Common myeloid progenitor, CD34-positive (primary cell): ENCODE data around the gene OPCML.

ENCODE experiments used
- CTCF ChIA-PET: fragments of 350-600 bp; sonication (Branson Sonifier 250); formaldehyde crosslinking; loops from one replicate; lab custom pipeline; 2021; ENCODE audit warnings: antibody characterized with exemption; lab: Charles Lee
- POLR2A ChIA-PET: fragments of 350-600 bp; sonication (Branson Sonifier 250); formaldehyde crosslinking; loops from one replicate; lab custom pipeline; 2021; ENCODE audit warnings: antibody characterized with exemption; lab: Charles Lee
- DNase-seq, 3 donors: peaks; one replicate each; pipeline versions ENCODE4 v3.0.0 to v3.0.0-alpha.2; 2013
- H3K27ac ChIP-seq, 2 experiments: 1 replicate in 1 of 2; 2 replicates in 1 of 2; pipeline ENCODE4 v1.7.0; 2013; ENCODE audit warnings: inconsistent platforms in 2 of 2, low read length in 2 of 2, mild to moderate bottlenecking in 2 of 2, low read depth in 1 of 2, moderate library complexity in 1 of 2; ENCODE audit not compliant: severe bottlenecking in 2 of 2, insufficient read depth in 1 of 2, poor library complexity in 1 of 2
- H3K27me3 ChIP-seq, 5 experiments: replicated peaks in 2 of 5; 1 replicate in 3 of 5; 2 replicates in 2 of 5; pipeline versions ENCODE4 v1.6.1 to v1.7.0; 2013; ENCODE audit warnings: low read length in 4 of 5, mild to moderate bottlenecking in 2 of 5, moderate library complexity in 2 of 5, inconsistent platforms in 1 of 5; ENCODE audit not compliant: insufficient read depth in 5 of 5, control insufficient read depth in 4 of 5
- H3K36me3 ChIP-seq, 4 experiments: 1 replicate in 2 of 4; 2 replicates in 2 of 4; pipeline versions ENCODE4 v1.6.1 to v1.7.0; 2013; ENCODE audit warnings: low read length in 3 of 4, control low read depth in 1 of 4, mild to moderate bottlenecking in 1 of 4; ENCODE audit not compliant: control insufficient read depth in 4 of 4, insufficient read depth in 4 of 4
- H3K4me1 ChIP-seq, 4 experiments: 1 replicate in 3 of 4; 2 replicates in 1 of 4; pipeline versions ENCODE4 v1.6.1 to v1.7.1; 2013; ENCODE audit warnings: low read length in 3 of 4, mild to moderate bottlenecking in 3 of 4, control low read depth in 1 of 4, inconsistent platforms in 1 of 4, moderate library complexity in 1 of 4; ENCODE audit not compliant: control insufficient read depth in 4 of 4, insufficient read depth in 4 of 4; ENCODE audit errors: control extremely low read depth in 1 of 4
- H3K4me3 ChIP-seq, 7 experiments: 1 replicate in 4 of 7; 2 replicates in 3 of 7; pipeline versions ENCODE4 v1.5.1 to v1.7.0; 2013; ENCODE audit warnings: mild to moderate bottlenecking in 7 of 7, low read length in 6 of 7, moderate library complexity in 6 of 7, inconsistent platforms in 2 of 7, low read depth in 2 of 7, control low read depth in 1 of 7; ENCODE audit not compliant: insufficient read depth in 4 of 7, control insufficient read depth in 1 of 7; ENCODE audit errors: extremely low read depth in 1 of 7
- H3K9me3 ChIP-seq, 5 experiments: 1 replicate in 4 of 5; 2 replicates in 1 of 5; pipeline versions ENCODE4 v1.6.1 to v1.7.1; 2013; ENCODE audit warnings: low read length in 4 of 5, mild to moderate bottlenecking in 2 of 5, inconsistent platforms in 1 of 5, low read depth in 1 of 5, moderate library complexity in 1 of 5; ENCODE audit not compliant: control insufficient read depth in 4 of 5, insufficient read depth in 2 of 5; ENCODE audit errors: control extremely low read depth in 1 of 5
- WGBS: methylation state at CpG from one replicate; pipeline ENCODE4 v1.1.5; 2013; ENCODE audit not compliant: insufficient coverage; 5-methylcytosine and 5-hydroxymethylcytosine counted together

OPCML gene

DNA sequence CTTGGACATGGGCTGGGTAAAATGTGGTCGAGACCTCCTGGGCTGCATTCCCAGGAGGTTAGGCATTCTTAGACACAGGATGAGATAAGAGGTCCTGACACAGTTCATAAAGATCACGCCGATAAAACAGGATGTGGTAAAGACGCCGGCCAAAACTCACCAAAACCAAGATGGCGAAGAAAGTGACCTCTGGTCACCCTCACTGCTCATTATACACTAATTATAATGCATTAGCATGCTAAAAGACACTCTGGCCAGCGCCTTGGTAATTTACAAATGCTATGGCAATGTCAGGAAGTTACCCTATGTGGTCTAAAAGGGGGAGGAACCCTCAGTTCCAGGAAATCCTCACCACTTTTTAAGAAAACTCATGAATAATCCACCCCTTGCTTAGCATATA, 983.3 kb downstream of the OPCML start:
- WGBS: 55% methylated on average over 7 of the region's 7 CpGs
- no peaks in the 10 kb centered on the region for H3K27me3 ChIP-seq
- POLR2A ChIA-PET: no interaction called here

DNA sequence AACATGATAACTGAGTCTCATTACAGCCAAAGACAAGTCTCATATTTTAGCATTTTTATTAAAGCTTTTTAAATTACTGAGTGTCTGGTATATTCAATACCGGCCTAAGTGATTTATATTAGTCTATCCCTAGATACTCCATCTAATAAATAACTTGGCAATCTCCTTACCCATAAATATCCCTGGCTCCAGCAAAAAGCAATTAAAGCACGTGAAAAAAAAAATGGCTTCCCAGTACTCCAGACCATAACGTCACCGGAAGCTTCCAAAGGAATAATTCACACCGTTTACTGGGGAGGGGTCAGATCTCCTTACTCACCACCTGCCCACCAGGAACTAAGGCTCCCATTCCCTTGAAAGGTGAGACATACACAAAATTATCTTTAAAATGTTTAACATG, 988.3 kb downstream of the OPCML start:
- no peaks in the 10 kb centered on the region for H3K36me3 ChIP-seq
- no peak overlapping the region for H3K4me3 ChIP-seq
- CTCF ChIA-PET: interaction anchor here (1.0 kb wide), 1 partner anchor 9 kb away, joined by 3 read pairs; no protein-coding TSS in a partner anchor
- DNase-seq: no peak
- H3K4me1 ChIP-seq: no peaks in the 10 kb centered on the region
- WGBS: 97% methylated on average over 4 of the region's 5 CpGs
- no peaks in the 10 kb centered on the region for H3K27me3 ChIP-seq
- H3K27ac ChIP-seq: no peak overlapping the region
- POLR2A ChIA-PET: no interaction called here
- H3K9me3 ChIP-seq: no peaks in the 10 kb centered on the region

More for the DNA sequence above, 983.3 kb downstream of the OPCML start:
- Histone ChIP-seq H3K4me1 (no peaks in the 10 kb centered on the region), H3K27ac (no peak overlapping the region), H3K36me3 (no peaks in the 10 kb centered on the region), H3K4me3 (no peak overlapping the region), H3K9me3 (peaks cover 0 to 3% (median 0%) of the 10 kb centered on the region in 5 experiments)
- CTCF ChIA-PET: no interaction called here
- no peak for DNase-seq

DNA sequence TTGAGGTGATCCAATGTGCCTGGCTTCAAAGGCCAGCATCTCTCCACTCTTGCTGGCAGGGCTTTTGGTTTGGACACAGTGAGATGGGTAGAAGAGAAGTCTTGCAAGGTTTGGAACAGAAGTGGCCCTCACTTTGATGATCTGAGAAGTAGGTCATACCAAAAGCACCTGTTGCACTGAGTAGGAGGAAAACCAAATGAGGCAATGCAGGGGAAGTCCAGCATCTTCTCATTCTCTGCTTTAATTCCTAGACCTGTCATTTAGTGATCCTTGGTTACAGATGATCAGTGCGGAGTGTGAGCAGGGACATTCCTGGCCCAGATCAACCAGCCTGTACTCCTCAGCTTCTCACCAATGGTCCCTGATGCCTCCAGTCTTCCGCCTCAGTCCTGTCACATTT, 990.5 kb downstream of the OPCML start:
- ChIA-PET POLR2A (no interaction called here), CTCF (no interaction called here)
- Histone ChIP-seq H3K27ac (no peak overlapping the region), H3K4me1 (no peaks in the 10 kb centered on the region), H3K27me3 (no peaks in the 10 kb centered on the region), H3K4me3 (no peak overlapping the region), H3K36me3 (no peaks in the 10 kb centered on the region), H3K9me3 (no peaks in the 10 kb centered on the region)
- 100% methylated on average over 2 of the region's 2 CpGs for WGBS
- no peak for DNase-seq

DNA sequence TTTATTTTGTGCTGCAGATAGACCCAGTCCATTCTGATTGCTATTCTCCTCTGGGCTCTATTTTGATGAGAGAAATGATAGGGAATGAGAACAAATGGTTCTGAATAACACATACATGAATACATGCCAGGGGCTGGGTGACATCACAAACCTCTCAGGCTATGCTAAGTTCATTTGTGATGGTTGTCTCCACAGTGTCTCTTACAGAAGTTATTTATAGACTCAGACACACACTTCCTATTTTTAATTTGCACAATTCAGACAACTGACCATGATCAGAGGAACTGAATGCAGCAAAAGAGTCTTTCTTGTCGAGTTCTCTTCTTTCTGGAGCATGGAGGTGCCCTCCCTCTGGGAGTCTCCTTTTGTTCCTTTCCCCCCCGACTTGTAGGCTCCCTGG, 991.7 kb downstream of the OPCML start:
- CTCF ChIA-PET: no interaction called here
- Histone ChIP-seq H3K27ac (no peak overlapping the region), H3K4me1 (no peaks in the 10 kb centered on the region), H3K4me3 (no peak overlapping the region), H3K36me3 (no peaks in the 10 kb centered on the region), H3K9me3 (no peaks in the 10 kb centered on the region), H3K27me3 (no peaks in the 10 kb centered on the region)
- 27% methylated on average over 2 of the region's 2 CpGs for WGBS
- POLR2A ChIA-PET: no interaction called here
- DNase-seq: no peak

DNA sequence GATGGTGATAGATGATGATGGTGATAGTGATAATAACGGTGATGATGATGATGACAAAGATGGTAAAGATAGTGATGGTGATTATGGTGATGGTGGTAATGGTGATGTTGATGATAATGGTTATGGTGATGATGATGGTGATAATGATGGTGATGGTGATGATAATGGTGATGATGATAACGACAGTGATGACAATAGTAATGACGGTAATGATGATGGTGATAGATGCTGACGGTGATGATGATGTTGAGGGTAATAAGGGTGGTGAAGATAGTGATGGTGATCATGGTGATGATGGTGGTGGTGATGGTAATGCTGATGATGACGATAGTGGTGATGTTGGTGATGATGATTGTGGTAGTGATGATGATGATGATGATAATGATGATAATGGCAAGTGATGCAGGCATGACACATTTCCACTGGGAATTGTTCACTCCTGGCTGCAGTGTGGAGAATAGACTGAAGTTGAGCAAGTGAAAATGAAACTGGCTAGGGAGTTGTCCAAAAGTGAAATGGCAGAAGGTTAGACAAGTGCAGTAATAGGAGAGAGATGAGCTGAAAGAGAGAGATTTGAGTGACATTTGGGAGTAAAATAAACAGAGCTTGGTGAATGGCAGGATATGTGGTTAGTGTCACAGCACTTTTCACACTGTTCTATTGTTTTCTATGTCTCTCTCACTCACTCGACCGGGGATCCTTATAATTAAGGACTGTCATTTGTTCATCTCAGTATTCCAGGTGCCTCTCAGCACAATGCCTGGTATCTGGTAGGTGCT, 992.5 kb downstream of the OPCML start:
- Histone ChIP-seq H3K27ac (no peak overlapping the region), H3K4me3 (no peak overlapping the region), H3K27me3 (no peaks in the 10 kb centered on the region), H3K36me3 (no peaks in the 10 kb centered on the region), H3K4me1 (no peaks in the 10 kb centered on the region), H3K9me3 (no peaks in the 10 kb centered on the region)
- DNase-seq: no peak
- CTCF ChIA-PET: no interaction called here
- POLR2A ChIA-PET: no interaction called here
- 91% methylated on average over 6 of the region's 7 CpGs for WGBS

DNA sequence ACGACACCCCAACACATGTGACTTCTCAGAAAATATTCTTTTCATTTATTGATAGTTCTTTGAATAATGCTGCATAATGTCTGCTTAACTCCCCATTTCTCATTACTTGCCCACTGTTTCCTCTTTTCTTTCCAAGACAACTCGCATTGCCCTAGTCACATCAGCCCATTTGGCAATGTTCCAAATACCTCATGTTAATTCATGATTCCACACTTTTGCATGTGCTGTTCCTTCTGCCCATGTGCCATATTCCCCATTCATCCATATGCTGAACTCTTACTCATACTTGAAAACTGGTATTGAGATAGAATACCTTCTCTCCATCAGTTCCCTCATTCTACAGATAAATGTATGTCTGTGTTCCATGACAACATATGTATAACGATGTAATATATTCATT, 993.7 kb downstream of the OPCML start:
- Histone ChIP-seq H3K36me3 (no peaks in the 10 kb centered on the region), H3K27ac (no peak overlapping the region), H3K4me3 (no peak overlapping the region), H3K27me3 (no peaks in the 10 kb centered on the region), H3K9me3 (no peaks in the 10 kb centered on the region), H3K4me1 (no peaks in the 10 kb centered on the region)
- WGBS: 65% methylated on average over 2 of the region's 3 CpGs
- POLR2A ChIA-PET: no interaction called here
- DNase-seq: no peak
- CTCF ChIA-PET: no interaction called here

DNA sequence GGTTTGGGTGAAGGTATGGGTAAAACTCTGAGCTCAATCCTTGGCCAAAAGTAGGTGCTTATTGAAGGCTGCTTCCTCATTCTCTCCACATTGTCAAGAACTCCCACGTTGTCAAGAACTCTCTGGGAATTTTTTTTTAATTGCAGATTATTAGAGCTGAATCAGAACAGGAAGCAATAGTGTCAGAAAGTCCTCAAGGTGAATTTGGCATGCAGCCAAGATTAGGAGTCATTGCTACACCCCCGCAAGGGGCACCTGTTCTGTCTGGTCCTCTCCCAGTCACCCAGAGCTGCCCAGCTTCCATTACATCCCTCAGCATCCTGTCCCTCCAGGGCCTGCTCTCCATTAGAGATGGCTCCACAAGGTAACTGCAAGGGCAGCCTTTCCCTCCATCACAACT, 996.5 kb downstream of the OPCML start:
- POLR2A ChIA-PET: no interaction called here
- H3K27ac ChIP-seq: no peak overlapping the region
- no peak for DNase-seq
- H3K9me3 ChIP-seq: no peaks in the 10 kb centered on the region
- CTCF ChIA-PET: interaction anchor here (1.2 kb wide), 1 partner anchor 8 kb away, joined by 3 read pairs; no protein-coding TSS in a partner anchor
- H3K27me3 ChIP-seq: peaks cover 0 to 2% (median 0%) of the 10 kb centered on the region in 5 experiments
- H3K4me1 ChIP-seq: no peaks in the 10 kb centered on the region
- H3K4me3 ChIP-seq: no peak overlapping the region
- WGBS: 60% methylated on average over 1 of the region's 2 CpGs
- no peaks in the 10 kb centered on the region for H3K36me3 ChIP-seq
